ENCODE data around the gene MYCBP.

DNA sequence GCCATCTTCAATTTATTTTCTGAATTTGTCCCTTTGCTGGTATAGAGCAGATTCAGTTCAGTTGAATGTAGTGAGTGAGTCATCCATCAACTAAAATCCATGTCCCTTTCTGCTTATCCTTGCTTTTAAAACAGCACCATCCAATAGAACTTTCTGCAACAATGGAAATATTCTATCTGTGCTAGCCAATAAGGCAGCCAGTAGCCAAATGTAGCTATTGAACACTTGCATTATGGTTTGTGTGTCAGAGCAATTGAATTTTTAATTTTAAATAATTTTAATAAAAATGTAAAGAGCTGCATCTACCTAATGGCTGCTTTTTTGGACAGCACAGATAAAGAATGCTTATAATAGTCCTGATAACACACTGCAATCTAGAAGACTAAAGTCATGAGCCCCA, 8.3 kb upstream of the MYCBP start, which contains the start of gene GJA9:
- TF ChIP-seq ZNF565 (CRISPR knock-in tag; conservative IDR thresholded peaks at IDR 0.05; ENCODE audit: low read depth) (no peak), ISL1 (CRISPR knock-in tag; IDR thresholded peaks at IDR 0.05) (no peak)
